IMR-90 (cell line): ENCODE data around the gene VPS37C. TPM values are rescaled to one million over a fixed set of nuclear protein-coding genes. Genes with fewer than 3 reads are reported as not detected.

Experiments used
- ATAC-seq: fragments of 200-7000 bp; cut with Tn5 transposase; 2 replicates; pipeline ENCODE4 v1.9.1; 2020; ENCODE audit warnings: low read depth, mild to moderate bottlenecking, moderate library complexity
- BruUV-seq: library from RNA; stranded (reverse); fragments of 400-500 nt; replicated peaks from 2 replicates; lab custom pipeline; 2021; lab: Mats Ljungman, UMichigan
- CTCF ChIA-PET: fragments of 300-600 bp; formaldehyde crosslinking; extraction: SDS; loops from one replicate; lab custom pipeline; 2021; ENCODE audit warnings: antibody characterized with exemption; lab: Yijun Ruan, JAX
- POLR2A ChIA-PET: fragments of 300-600 bp; sonication (Branson Sonifier 250); formaldehyde crosslinking; loops from one replicate; lab custom pipeline; 2022; ENCODE audit warnings: antibody characterized with exemption; ENCODE audit not compliant: unreplicated experiment; lab: Charles Lee
- DNase-seq: peaks from one replicate; pipeline ENCODE4 v3.0.0; 2013
- H2AFZ ChIP-seq: replicated peaks from 2 replicates; pipeline ENCODE3; 2013; ENCODE audit warnings: low read length, mild to moderate bottlenecking; ENCODE audit not compliant: poor library complexity
- H2AK5ac ChIP-seq: 2 replicates; pipeline ENCODE4 v1.6.1; 2013; ENCODE audit warnings: low read depth, low read length, inconsistent platforms
- H2AK9ac ChIP-seq: replicated peaks from 2 replicates; pipeline ENCODE3; 2013; ENCODE audit warnings: mild to moderate bottlenecking, low read depth, low read length, moderate library complexity; ENCODE audit not compliant: poor library complexity
- H2BK120ac ChIP-seq: 2 replicates; pipeline ENCODE4 v1.6.1; 2013; ENCODE audit warnings: low read depth, low read length, inconsistent platforms
- H2BK15ac ChIP-seq: 3 replicates; pipeline ENCODE4 v1.6.1; 2013; ENCODE audit warnings: low read depth, low read length, inconsistent platforms
- H2BK20ac ChIP-seq: 2 replicates; pipeline ENCODE4 v1.6.1; 2013; ENCODE audit warnings: low read depth, mild to moderate bottlenecking, inconsistent platforms, low read length, moderate library complexity
- H2BK5ac ChIP-seq: 2 replicates; pipeline ENCODE4 v1.6.1; 2013; ENCODE audit warnings: mild to moderate bottlenecking, low read depth, low read length, inconsistent platforms; ENCODE audit not compliant: poor library complexity, severe bottlenecking
- H3K14ac ChIP-seq: replicated peaks from 2 replicates; pipeline ENCODE4 v1.6.1; 2013; ENCODE audit warnings: low read depth, low read length, inconsistent platforms
- H3K18ac ChIP-seq: 2 replicates; pipeline ENCODE4 v1.6.1; 2013; ENCODE audit warnings: low read depth, low read length, control low read depth
- H3K23ac ChIP-seq: 2 replicates; pipeline ENCODE4 v1.6.1; 2013; ENCODE audit warnings: low read depth, low read length, inconsistent platforms
- H3K27ac ChIP-seq: 2 replicates; pipeline ENCODE4 v1.5.1; 2013; ENCODE audit warnings: mild to moderate bottlenecking, control low read depth, low read length; ENCODE audit not compliant: insufficient read depth
- H3K27me3 ChIP-seq: 2 replicates; pipeline ENCODE4 v1.6.1; 2013; ENCODE audit warnings: low read length; ENCODE audit not compliant: control insufficient read depth, insufficient read depth
- H3K36me3 ChIP-seq: 2 replicates; pipeline ENCODE4 v1.6.1; 2013; ENCODE audit warnings: low read length, mixed read lengths; ENCODE audit not compliant: control insufficient read depth, insufficient read depth
- H3K4ac ChIP-seq: 2 replicates; pipeline ENCODE4 v1.6.1; 2013; ENCODE audit warnings: low read depth, low read length, inconsistent platforms
- H3K4me1 ChIP-seq: 2 replicates; pipeline ENCODE4 v1.6.1; 2013; ENCODE audit warnings: low read length, mixed read lengths; ENCODE audit not compliant: control insufficient read depth, insufficient read depth
- H3K4me2 ChIP-seq: 2 replicates; pipeline ENCODE4 v1.6.1; 2013; ENCODE audit warnings: low read depth, mild to moderate bottlenecking, control low read depth, low read length, moderate library complexity
- H3K4me3 ChIP-seq: 2 replicates; pipeline ENCODE4 v1.5.1; 2013; ENCODE audit warnings: low read depth, mild to moderate bottlenecking, control low read depth, low read length, moderate library complexity; ENCODE audit not compliant: insufficient read depth
- H3K56ac ChIP-seq: 2 replicates; pipeline ENCODE4 v1.6.1; 2013; ENCODE audit warnings: low read length, inconsistent platforms; ENCODE audit not compliant: insufficient read depth; ENCODE audit errors: extremely low read depth
- H3K79me1 ChIP-seq, 2 experiments: 2 replicates each; pipeline ENCODE4 v1.6.1; 2013; ENCODE audit warnings: low read length in 2 of 2, inconsistent platforms in 1 of 2, low read depth in 1 of 2
- H3K9ac ChIP-seq: 2 replicates; pipeline ENCODE4 v1.6.1; 2013; ENCODE audit warnings: low read depth, low read length, control low read depth
- H3K9me1 ChIP-seq: 2 replicates; pipeline ENCODE4 v1.6.1; 2013; ENCODE audit warnings: low read length, inconsistent platforms; ENCODE audit not compliant: insufficient read depth
- H3K9me3 ChIP-seq: 2 replicates; pipeline ENCODE4 v1.6.1; 2013; ENCODE audit warnings: low read length; ENCODE audit not compliant: control insufficient read depth, insufficient read depth
- H4K20me1 ChIP-seq: 2 replicates; pipeline ENCODE4 v1.6.1; 2013; ENCODE audit warnings: low read length, inconsistent platforms; ENCODE audit not compliant: insufficient read depth
- H4K5ac ChIP-seq: 2 replicates; pipeline ENCODE4 v1.6.1; 2013; ENCODE audit warnings: mild to moderate bottlenecking, low read depth, low read length, control low read depth
- H4K8ac ChIP-seq, 2 experiments: 2 replicates each; pipeline ENCODE4 v1.6.1; 2013; ENCODE audit warnings: low read depth in 2 of 2, low read length in 2 of 2, control low read depth in 1 of 2, inconsistent platforms in 1 of 2
- H4K91ac ChIP-seq: 2 replicates; pipeline ENCODE4 v1.6.1; 2013; ENCODE audit warnings: low read depth, low read length, inconsistent platforms; ENCODE audit not compliant: insufficient read depth
- BHLHE40 ChIP-seq: fragments of 150-350 bp; IDR thresholded peaks from 2 replicates; pipeline ENCODE4 v1.6.1; 2016; ENCODE audit warnings: mild to moderate bottlenecking, low read depth, low read length
- CEBPB ChIP-seq: IDR thresholded peaks from 2 replicates; pipeline ENCODE4 v1.6.1; 2012; ENCODE audit warnings: low read depth, low read length, improper control_type of control experiment
- CHD1 ChIP-seq: IDR thresholded peaks from 2 replicates; pipeline ENCODE4 v1.6.1; 2012; ENCODE audit warnings: low read depth, low read length, improper control_type of control experiment
- FOS ChIP-seq: fragments of 150-350 bp; IDR thresholded peaks from 2 replicates; pipeline ENCODE4 v1.6.1; 2016; ENCODE audit warnings: low read depth, low read length
- MAFK ChIP-seq: IDR thresholded peaks from 2 replicates; pipeline ENCODE4 v1.6.1; 2012; ENCODE audit warnings: low read depth, low read length, improper control_type of control experiment
- MAZ ChIP-seq: IDR thresholded peaks from 2 replicates; pipeline ENCODE4 v1.6.1; 2012; ENCODE audit warnings: low read depth, mild to moderate bottlenecking, low read length, improper control_type of control experiment, moderate library complexity, borderline replicate concordance
- MXI1 ChIP-seq: IDR thresholded peaks from 2 replicates; pipeline ENCODE4 v1.6.1; 2012; ENCODE audit warnings: low read depth, mild to moderate bottlenecking, low read length, moderate library complexity, borderline replicate concordance
- NFE2L2 ChIP-seq: fragments of 150-350 bp; IDR thresholded peaks from 2 replicates; pipeline ENCODE4 v1.6.1; 2016; ENCODE audit warnings: low read depth, mild to moderate bottlenecking, low read length
- POLR2A ChIP-seq: IDR thresholded peaks from 2 replicates; pipeline ENCODE4 v1.6.1; 2012; ENCODE audit warnings: mild to moderate bottlenecking, low read depth, low read length
- RAD21 ChIP-seq: IDR thresholded peaks from 2 replicates; pipeline ENCODE4 v1.6.1; 2012; ENCODE audit warnings: low read length, improper control_type of control experiment
- RCOR1 ChIP-seq: IDR thresholded peaks from 2 replicates; pipeline ENCODE4 v1.6.1; 2012; ENCODE audit warnings: mild to moderate bottlenecking, low read length, improper control_type of control experiment; ENCODE audit not compliant: insufficient replicate concordance
- RFX5 ChIP-seq: IDR thresholded peaks from 2 replicates; pipeline ENCODE4 v1.8.0; 2012; ENCODE audit warnings: low read depth, mild to moderate bottlenecking, low read length, moderate library complexity
- SMC3 ChIP-seq: fragments of 150-350 bp; IDR thresholded peaks from 2 replicates; pipeline ENCODE4 v1.6.1; 2016; ENCODE audit warnings: low read depth, mild to moderate bottlenecking, antibody characterized with exemption, low read length, moderate library complexity
- WGBS, 2 experiments: methylation state at CpG; one replicate each; pipeline versions ENCODE4 v1.1.5 to v1.1.7; 2013; ENCODE audit warnings: missing lambda C conversion rate in 2 of 2; ENCODE audit not compliant: insufficient read length in 1 of 2; ENCODE audit errors: extremely low coverage in 2 of 2; 5-methylcytosine and 5-hydroxymethylcytosine counted together
- dilution Hi-C: fragments of 300-500 bp; cut with HindIII; formaldehyde crosslinking; loops from one replicate; pipeline ENCODE4 v1.14.3; 2018; ENCODE audit warnings: low sequenced_read_pairs; ENCODE audit not compliant: unreplicated experiment
- in situ Hi-C: fragments of 300-500 bp; cut with MboI; formaldehyde crosslinking; loops from 3 replicates; pipeline ENCODE4 v1.14.3; 2019; ENCODE audit warnings: low sequenced_read_pairs, inconsistent platforms, mixed read lengths
- intact Hi-C: fragments of 100-400 bp; cut with micrococcal nuclease; formaldehyde crosslinking; loops from 2 replicates; pipeline ENCODE4 v1.10.0; 2022
- polyA plus RNA-seq, 3 experiments: library from polyadenylated mRNA; depleted of rRNA; stranded (reverse); fragments of >200 nt; gene quantifications; 2 replicates each; pipeline ENCODE4 v1.2.3, GENCODE V29; 2012; ENCODE audit warnings: low replicate concordance in 1 of 3
- total RNA-seq: library from RNA; depleted of rRNA; stranded (reverse); fragments of >200 nt; gene quantifications from 2 replicates; pipeline ENCODE4 v1.2.3, GENCODE V29; 2012
- TF ChIP-seq, protein P1 (sequence below): fragments of 150-350 bp; IDR thresholded peaks from 2 replicates; pipeline ENCODE4 v1.6.1; 2016; ENCODE audit warnings: low read depth, mild to moderate bottlenecking, low read length, moderate library complexity, borderline replicate concordance
- TF ChIP-seq, protein P2 (sequence below): conservative IDR thresholded peaks from 2 replicates; pipeline ENCODE4 v1.5.1; 2012; ENCODE audit warnings: mild to moderate bottlenecking, low read depth, low read length, improper control_type of control experiment
- TF ChIP-seq, protein P3 (sequence below): fragments of 150-350 bp; IDR thresholded peaks from 2 replicates; pipeline ENCODE4 v1.6.1; 2017; ENCODE audit warnings: mild to moderate bottlenecking, antibody characterized with exemption, low read length, low read depth

The VPS37C gene
- total and polyA plus RNA-seq, 2 of the 4 experiments (the other 2 are of a cell fraction): 3.2 to 13.2 TPM

DNA sequence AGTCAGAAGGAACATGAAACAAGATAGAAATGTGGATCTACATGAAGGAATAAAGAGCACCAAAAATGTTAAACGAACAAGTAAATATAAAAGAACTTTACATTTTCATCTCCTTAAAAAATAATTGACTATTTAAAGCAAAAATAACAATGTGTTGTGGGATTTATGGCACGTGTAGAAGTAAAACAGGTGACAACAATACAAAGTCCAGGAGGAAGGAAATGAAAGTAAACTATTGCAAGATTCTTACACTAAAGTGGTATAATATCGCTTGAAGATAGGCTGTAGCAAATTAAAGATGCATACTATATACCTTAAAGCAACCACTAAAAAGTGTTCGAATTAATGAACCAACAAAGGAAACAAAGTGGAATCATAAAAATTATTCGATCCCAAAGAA lies 5.5 kb downstream of the VPS37C start:
- no peak overlapping the region for H3K18ac ChIP-seq
- TF ChIP-seq, protein P1, sequence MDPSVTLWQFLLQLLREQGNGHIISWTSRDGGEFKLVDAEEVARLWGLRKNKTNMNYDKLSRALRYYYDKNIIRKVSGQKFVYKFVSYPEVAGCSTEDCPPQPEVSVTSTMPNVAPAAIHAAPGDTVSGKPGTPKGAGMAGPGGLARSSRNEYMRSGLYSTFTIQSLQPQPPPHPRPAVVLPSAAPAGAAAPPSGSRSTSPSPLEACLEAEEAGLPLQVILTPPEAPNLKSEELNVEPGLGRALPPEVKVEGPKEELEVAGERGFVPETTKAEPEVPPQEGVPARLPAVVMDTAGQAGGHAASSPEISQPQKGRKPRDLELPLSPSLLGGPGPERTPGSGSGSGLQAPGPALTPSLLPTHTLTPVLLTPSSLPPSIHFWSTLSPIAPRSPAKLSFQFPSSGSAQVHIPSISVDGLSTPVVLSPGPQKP: no peak
- TF ChIP-seq, protein P2, sequence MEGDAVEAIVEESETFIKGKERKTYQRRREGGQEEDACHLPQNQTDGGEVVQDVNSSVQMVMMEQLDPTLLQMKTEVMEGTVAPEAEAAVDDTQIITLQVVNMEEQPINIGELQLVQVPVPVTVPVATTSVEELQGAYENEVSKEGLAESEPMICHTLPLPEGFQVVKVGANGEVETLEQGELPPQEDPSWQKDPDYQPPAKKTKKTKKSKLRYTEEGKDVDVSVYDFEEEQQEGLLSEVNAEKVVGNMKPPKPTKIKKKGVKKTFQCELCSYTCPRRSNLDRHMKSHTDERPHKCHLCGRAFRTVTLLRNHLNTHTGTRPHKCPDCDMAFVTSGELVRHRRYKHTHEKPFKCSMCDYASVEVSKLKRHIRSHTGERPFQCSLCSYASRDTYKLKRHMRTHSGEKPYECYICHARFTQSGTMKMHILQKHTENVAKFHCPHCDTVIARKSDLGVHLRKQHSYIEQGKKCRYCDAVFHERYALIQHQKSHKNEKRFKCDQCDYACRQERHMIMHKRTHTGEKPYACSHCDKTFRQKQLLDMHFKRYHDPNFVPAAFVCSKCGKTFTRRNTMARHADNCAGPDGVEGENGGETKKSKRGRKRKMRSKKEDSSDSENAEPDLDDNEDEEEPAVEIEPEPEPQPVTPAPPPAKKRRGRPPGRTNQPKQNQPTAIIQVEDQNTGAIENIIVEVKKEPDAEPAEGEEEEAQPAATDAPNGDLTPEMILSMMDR: no peak
- TF ChIP-seq FOS: no peak
- no peak for TF ChIP-seq MAZ
- TF ChIP-seq CHD1: no peak
- TF ChIP-seq NFE2L2: no peak
- TF ChIP-seq POLR2A: no peak
- TF ChIP-seq BHLHE40: no peak
- TF ChIP-seq RAD21: no peak
- no peak for TF ChIP-seq RFX5
- no peak for TF ChIP-seq SMC3
- no peak for TF ChIP-seq MAFK
- TF ChIP-seq MXI1: no peak
- TF ChIP-seq, protein P3, sequence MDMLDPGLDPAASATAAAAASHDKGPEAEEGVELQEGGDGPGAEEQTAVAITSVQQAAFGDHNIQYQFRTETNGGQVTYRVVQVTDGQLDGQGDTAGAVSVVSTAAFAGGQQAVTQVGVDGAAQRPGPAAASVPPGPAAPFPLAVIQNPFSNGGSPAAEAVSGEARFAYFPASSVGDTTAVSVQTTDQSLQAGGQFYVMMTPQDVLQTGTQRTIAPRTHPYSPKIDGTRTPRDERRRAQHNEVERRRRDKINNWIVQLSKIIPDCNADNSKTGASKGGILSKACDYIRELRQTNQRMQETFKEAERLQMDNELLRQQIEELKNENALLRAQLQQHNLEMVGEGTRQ: no peak
- no peak for TF ChIP-seq RCOR1
- no peak for TF ChIP-seq CEBPB
- no peak overlapping the region for H2BK20ac ChIP-seq
- no peaks in the 10 kb centered on the region for H3K36me3 ChIP-seq
- no peak overlapping the region for H4K5ac ChIP-seq
- no peaks in the 10 kb centered on the region for H3K27me3 ChIP-seq
- H2AK9ac ChIP-seq: no peak overlapping the region
- no peak overlapping the region for H3K4me3 ChIP-seq
- H2BK5ac ChIP-seq: no peak overlapping the region
- peaks cover 24% of the 10 kb centered on the region for H4K20me1 ChIP-seq
- no peak overlapping the region for H3K4me2 ChIP-seq
- no peak overlapping the region for H4K91ac ChIP-seq
- no peak overlapping the region for H2AFZ ChIP-seq
- peaks cover 3% of the 10 kb centered on the region; the same call in 1 of the 2 replicates for H3K9me3 ChIP-seq
- ChIA-PET CTCF (no interaction called here), POLR2A (no interaction called here)
- DNase-seq: no peak
- H3K23ac ChIP-seq: no peak overlapping the region
- peaks cover 26% of the 10 kb centered on the region for H3K4me1 ChIP-seq
- H3K9me1 ChIP-seq: peaks cover 26% of the 10 kb centered on the region
- H3K79me1 ChIP-seq: peaks cover 44 to 59% of the 10 kb centered on the region in 2 experiments
- H3K56ac ChIP-seq: no peak overlapping the region
- no peak for ATAC-seq
- H2BK15ac ChIP-seq: no peak overlapping the region
- H2AK5ac ChIP-seq: no peak overlapping the region
- H3K9ac ChIP-seq: no peak overlapping the region
- H3K4ac ChIP-seq: no peak overlapping the region
- dilution Hi-C loops: no loop called here
- in situ Hi-C loops: no loop called here
- no peak overlapping the region for H3K14ac ChIP-seq
- no TSS peak for BruUV-seq
- H4K8ac ChIP-seq: no peak overlapping the region
- no peak overlapping the region for H2BK120ac ChIP-seq
- no CpG with 5 or more reads among the region's 5 CpGs for WGBS, 2 experiments
- no peak overlapping the region for H3K27ac ChIP-seq
- intact Hi-C loops: no loop called here
